ENCODE results near the gene SARM1.

- TF ChIP-seq CTCF (IDR thresholded peaks at IDR 0.05): no peak
- TF ChIP-seq POLR2A (IDR thresholded peaks at IDR 0.05): no peak
Observed at GRCh38 chr17:28427371-28427770, 55.9 kb downstream of the SARM1 start.

Measured in thyroid gland (tissue), 4 donors.